Measurements from ENCODE around the gene KIRREL3. TPM values are rescaled to one million over a fixed set of nuclear protein-coding genes. Genes with fewer than 3 reads are reported as not detected.

Gene KIRREL3
- polyA plus RNA-seq, 2 of the 4 experiments (the other 2 are of a cell fraction) = 3.0 to 11.0 TPM

DNA sequence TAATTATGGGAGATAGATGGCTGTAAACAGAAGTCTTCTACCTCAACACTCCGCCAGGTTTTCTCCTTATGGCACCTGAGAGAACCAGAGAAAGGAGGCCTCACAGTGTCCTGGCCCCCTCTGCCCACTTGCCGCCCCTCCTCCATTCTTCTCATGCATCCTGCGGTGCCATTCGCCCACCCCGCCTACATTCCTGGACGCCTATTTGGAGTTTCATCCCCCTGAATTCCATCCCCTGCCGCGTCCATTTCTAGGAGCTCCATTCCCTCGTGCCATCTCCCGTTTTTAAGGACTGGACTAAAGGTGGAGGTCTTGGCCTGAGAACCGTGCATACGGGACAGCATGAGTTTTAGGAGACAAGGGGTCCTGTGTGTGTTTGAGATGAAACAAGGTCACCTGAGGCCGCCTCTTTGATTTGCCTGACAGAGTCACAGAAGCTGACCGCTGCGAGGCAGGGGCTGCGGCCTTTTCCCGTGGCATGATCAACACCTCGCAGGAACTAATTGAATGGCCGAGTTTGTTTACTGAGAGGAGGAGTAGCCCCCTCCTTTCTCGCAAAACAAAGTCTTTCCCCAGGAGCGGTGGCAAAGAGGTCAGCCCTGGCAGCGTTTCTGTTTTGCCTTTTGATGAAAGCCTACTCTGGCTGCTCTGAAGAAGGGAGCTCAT lies 398.9 kb downstream of the KIRREL3 start:
- Histone ChIP-seq H3K9me3 (no peaks in the 10 kb centered on the region), H3K27ac (no peak overlapping the region), H3K4me2 (no peak overlapping the region), H3K4me3 (no peak overlapping the region), H3K4me1 (no peaks in the 10 kb centered on the region)
- FAIRE-seq = no peak
- ChIA-PET CTCF (interaction anchor here (1.3 to 2.2 kb wide), 3 partner anchors 10 to 471 kb away, joined by 3 to 8 read pairs (median 4); no protein-coding TSS in a partner anchor), POLR2A (no interaction called here)
- ATAC-seq = no peak
- 83% methylated on average over 21 of the region's 22 CpGs for WGBS (ENCODE audit: missing lambda C conversion rate)
- DNase-seq (ENCODE audit: low read depth in 1 of 2, low spot score in 1 of 2) = no peak
- no peak for TF ChIP-seq PHF8 (IDR thresholded peaks at IDR 0.05; ENCODE audit: borderline replicate concordance, low read depth)
- TF ChIP-seq EHMT2 (IDR thresholded peaks at IDR 0.05; ENCODE audit: low read depth) = no peak
- TF ChIP-seq, protein P1, sequence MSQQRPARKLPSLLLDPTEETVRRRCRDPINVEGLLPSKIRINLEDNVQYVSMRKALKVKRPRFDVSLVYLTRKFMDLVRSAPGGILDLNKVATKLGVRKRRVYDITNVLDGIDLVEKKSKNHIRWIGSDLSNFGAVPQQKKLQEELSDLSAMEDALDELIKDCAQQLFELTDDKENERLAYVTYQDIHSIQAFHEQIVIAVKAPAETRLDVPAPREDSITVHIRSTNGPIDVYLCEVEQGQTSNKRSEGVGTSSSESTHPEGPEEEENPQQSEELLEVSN (IDR thresholded peaks at IDR 0.05; ENCODE audit: borderline replicate concordance, low read depth) = no peak
- TF ChIP-seq EHF (CRISPR knock-in tag; IDR thresholded peaks at IDR 0.05) = no peak
- no peak for TF ChIP-seq HOXA7 (CRISPR knock-in tag; IDR thresholded peaks at IDR 0.05)
- no peak for TF ChIP-seq HDAC2 (IDR thresholded peaks at IDR 0.05)
- TF ChIP-seq RARB (CRISPR knock-in tag; IDR thresholded peaks at IDR 0.05) = no peak
- no peak for TF ChIP-seq ZC3H11A (IDR thresholded peaks at IDR 0.05)
- no peak for TF ChIP-seq SREBF2 (IDR thresholded peaks at IDR 0.05)
- TF ChIP-seq, protein P2, sequence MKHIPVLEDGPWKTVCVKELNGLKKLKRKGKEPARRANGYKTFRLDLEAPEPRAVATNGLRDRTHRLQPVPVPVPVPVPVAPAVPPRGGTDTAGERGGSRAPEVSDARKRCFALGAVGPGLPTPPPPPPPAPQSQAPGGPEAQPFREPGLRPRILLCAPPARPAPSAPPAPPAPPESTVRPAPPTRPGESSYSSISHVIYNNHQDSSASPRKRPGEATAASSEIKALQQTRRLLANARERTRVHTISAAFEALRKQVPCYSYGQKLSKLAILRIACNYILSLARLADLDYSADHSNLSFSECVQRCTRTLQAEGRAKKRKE (CRISPR knock-in tag; IDR thresholded peaks at IDR 0.05; ENCODE audit: low read depth) = no peak
- TF ChIP-seq, protein P3, sequence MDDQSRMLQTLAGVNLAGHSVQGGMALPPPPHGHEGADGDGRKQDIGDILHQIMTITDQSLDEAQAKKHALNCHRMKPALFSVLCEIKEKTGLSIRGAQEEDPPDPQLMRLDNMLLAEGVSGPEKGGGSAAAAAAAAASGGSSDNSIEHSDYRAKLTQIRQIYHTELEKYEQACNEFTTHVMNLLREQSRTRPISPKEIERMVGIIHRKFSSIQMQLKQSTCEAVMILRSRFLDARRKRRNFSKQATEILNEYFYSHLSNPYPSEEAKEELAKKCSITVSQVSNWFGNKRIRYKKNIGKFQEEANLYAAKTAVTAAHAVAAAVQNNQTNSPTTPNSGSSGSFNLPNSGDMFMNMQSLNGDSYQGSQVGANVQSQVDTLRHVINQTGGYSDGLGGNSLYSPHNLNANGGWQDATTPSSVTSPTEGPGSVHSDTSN (IDR thresholded peaks at IDR 0.05) = no peak
- TF ChIP-seq HOXB13 (CRISPR knock-in tag; IDR thresholded peaks at IDR 0.05; ENCODE audit: low read depth) = no peak
- TF ChIP-seq, protein P4, sequence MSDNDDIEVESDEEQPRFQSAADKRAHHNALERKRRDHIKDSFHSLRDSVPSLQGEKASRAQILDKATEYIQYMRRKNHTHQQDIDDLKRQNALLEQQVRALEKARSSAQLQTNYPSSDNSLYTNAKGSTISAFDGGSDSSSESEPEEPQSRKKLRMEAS (IDR thresholded peaks at IDR 0.05) = no peak
- no peak for TF ChIP-seq NR3C1 (IDR thresholded peaks at IDR 0.05)
- no peak for TF ChIP-seq ESRRA (IDR thresholded peaks at IDR 0.05; ENCODE audit: borderline replicate concordance, low read length)
- TF ChIP-seq KDM5A (IDR thresholded peaks at IDR 0.05) = no peak
- TF ChIP-seq SMC3 (IDR thresholded peaks at IDR 0.05) = no peak
- TF ChIP-seq NPAS2 (CRISPR knock-in tag; IDR thresholded peaks at IDR 0.05; ENCODE audit: borderline replicate concordance) = no peak

DNA sequence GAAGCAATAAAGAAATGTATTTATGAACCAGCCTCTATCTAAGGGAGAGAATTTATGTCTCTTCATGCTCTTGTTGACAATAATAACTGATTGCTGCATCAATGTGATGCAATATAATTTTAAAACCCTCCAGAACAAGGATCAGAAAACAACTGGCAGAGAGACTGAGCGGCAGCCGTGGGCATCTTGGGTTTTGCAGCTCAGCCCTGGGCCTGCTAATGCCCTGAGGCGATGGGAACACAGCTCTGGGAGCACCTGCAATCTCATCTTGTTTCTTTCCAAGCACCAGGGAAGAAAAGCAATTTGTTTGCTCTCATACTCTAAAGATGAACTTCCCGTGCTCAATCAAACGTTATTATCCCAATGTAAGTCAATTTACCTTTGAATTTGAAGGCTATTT lies 399.4 kb downstream of the KIRREL3 start:
- no peak for DNase-seq (ENCODE audit: low read depth in 1 of 2, low spot score in 1 of 2)
- no peak for FAIRE-seq
- CTCF ChIA-PET = interaction anchor here (0.9 to 1.0 kb wide), 2 partner anchors 389 to 745 kb away, joined by 3 to 4 read pairs; no protein-coding TSS in a partner anchor
- TF ChIP-seq, protein P5, sequence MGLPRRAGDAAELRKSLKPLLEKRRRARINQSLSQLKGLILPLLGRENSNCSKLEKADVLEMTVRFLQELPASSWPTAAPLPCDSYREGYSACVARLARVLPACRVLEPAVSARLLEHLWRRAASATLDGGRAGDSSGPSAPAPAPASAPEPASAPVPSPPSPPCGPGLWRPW (IDR thresholded peaks at IDR 0.05) = no peak
- Histone ChIP-seq H3K9me3 (no peaks in the 10 kb centered on the region), H3K4me2 (no peak overlapping the region), H3K4me3 (no peak overlapping the region), H3K4me1 (no peaks in the 10 kb centered on the region), H3K27ac (no peak overlapping the region)
- 57% methylated on average over 5 of the region's 5 CpGs for WGBS (ENCODE audit: missing lambda C conversion rate)
- no peak for ATAC-seq
- POLR2A ChIA-PET = no interaction called here

DNA sequence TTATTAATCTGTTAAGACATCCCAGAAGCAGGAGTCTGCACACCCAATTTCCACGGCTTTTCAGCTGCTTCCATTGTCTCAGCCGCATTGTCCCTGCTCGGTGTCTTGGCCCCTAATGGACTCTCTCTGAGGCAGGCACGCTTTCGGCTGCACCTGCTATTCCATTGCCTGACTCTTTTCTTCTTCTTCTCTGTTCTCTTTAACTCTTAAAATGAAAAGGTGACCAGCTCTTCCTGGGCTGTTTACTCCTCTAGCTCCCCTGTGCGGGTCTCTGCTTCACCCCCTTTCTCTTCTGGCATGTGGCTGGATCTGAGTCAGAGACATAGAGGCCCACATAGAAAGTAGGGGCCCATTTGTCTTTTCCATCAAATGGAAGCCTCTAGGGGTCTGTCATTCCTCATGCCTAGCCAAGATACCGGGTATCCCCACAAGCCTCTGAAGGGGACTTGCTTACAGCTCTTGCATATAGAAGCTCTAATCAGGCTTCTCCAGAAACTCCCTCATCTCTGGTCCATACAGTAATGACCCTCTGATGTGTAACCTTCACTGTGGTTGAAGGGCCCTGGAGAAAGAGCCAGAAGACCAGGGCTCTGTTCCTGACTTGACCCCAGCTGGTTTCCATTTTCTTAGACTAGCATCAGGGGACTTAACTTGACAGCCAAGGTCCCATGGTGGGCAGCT lies 401.2 kb downstream of the KIRREL3 start:
- no peak overlapping the region for H3K27ac ChIP-seq
- TF ChIP-seq HOXB13 (CRISPR knock-in tag; IDR thresholded peaks at IDR 0.05; ENCODE audit: low read depth) = no peak
- no peak for TF ChIP-seq RAD21 (conservative IDR thresholded peaks at IDR 0.05 in 1 of 2, IDR thresholded peaks at IDR 0.05 in 1 of 2)
- no peak for TF ChIP-seq EHF (CRISPR knock-in tag; IDR thresholded peaks at IDR 0.05)
- TF ChIP-seq CBX8 (IDR thresholded peaks at IDR 0.05) = no peak
- no peak for ATAC-seq
- ChIA-PET CTCF (interaction anchor here (1.1 to 1.5 kb wide), 3 partner anchors 8 to 391 kb away, joined by 3 to 7 read pairs (median 6); no protein-coding TSS in a partner anchor), POLR2A (no interaction called here)
- H3K4me3 ChIP-seq = no peak overlapping the region
- no peak for DNase-seq (ENCODE audit: low read depth in 1 of 2, low spot score in 1 of 2)
- H3K4me1 ChIP-seq = no peaks in the 10 kb centered on the region
- WGBS (ENCODE audit: missing lambda C conversion rate) = 87% methylated on average over 6 of the region's 7 CpGs
- H3K4me2 ChIP-seq = no peak overlapping the region
- no peaks in the 10 kb centered on the region for H3K9me3 ChIP-seq
- no peak for FAIRE-seq

Data from A549 (cell line).